Neural cell (in vitro differentiated cells): ENCODE data around the gene TRIM15. TPM values are rescaled to one million over a fixed set of nuclear protein-coding genes. Genes with fewer than 3 reads are reported as not detected.

ENCODE experiments used
- H2AFZ ChIP-seq: fragments of 200-600, 300-800 bp; sonication (generic), shearing (Covaris generic); 2 replicates; pipeline ENCODE4 v1.6.0; 2014; ENCODE audit warnings: low read depth, mild to moderate bottlenecking, antibody characterized with exemption, low read length, moderate library complexity
- H3F3A ChIP-seq: fragments of 200-600 bp; shearing (Covaris generic); 2 replicates; pipeline ENCODE4 v1.6.1; 2016; ENCODE audit warnings: mild to moderate bottlenecking, moderate library complexity, mixed read lengths, antibody characterized with exemption, low read length; ENCODE audit not compliant: insufficient read depth, poor library complexity, severe bottlenecking
- H3K27ac ChIP-seq: fragments of 200-600, 300-800 bp; sonication (generic), shearing (Covaris generic); 2 replicates; pipeline ENCODE4 v1.5.1; 2014; ENCODE audit warnings: mild to moderate bottlenecking, low read length, moderate library complexity
- H3K27me3 ChIP-seq: fragments of 300-800, 200-600 bp; sonication (generic), shearing (Covaris generic); 2 replicates; pipeline ENCODE4 v1.6.0; 2014; ENCODE audit warnings: mild to moderate bottlenecking, low read depth, low read length, moderate library complexity; ENCODE audit not compliant: insufficient read depth
- H3K36me3 ChIP-seq: fragments of 300-800, 200-600 bp; sonication (generic), shearing (Covaris generic); 2 replicates; pipeline ENCODE4 v1.5.1; 2014; ENCODE audit warnings: mild to moderate bottlenecking, antibody characterized with exemption, low read length, moderate library complexity; ENCODE audit not compliant: insufficient read depth
- H3K4me2 ChIP-seq: fragments of 300-800, 200-600 bp; sonication (generic), shearing (Covaris generic); 2 replicates; pipeline ENCODE4 v1.6.0; 2014; ENCODE audit warnings: mild to moderate bottlenecking, low read length
- H3K4me3 ChIP-seq: fragments of 300-800, 200-600 bp; sonication (generic), shearing (Covaris generic); 2 replicates; pipeline ENCODE4 v1.5.1; 2014; ENCODE audit warnings: mild to moderate bottlenecking, low read length, moderate library complexity
- H3K79me2 ChIP-seq: fragments of 200-600 bp; shearing (Covaris generic); replicated peaks from 2 replicates; pipeline ENCODE4 v1.6.0; 2014; ENCODE audit warnings: mild to moderate bottlenecking, low read length, moderate library complexity; ENCODE audit not compliant: insufficient read depth
- H3K9ac ChIP-seq: fragments of 300-800, 200-600 bp; sonication (generic), shearing (Covaris generic); 2 replicates; pipeline ENCODE4 v1.6.1; 2016; ENCODE audit warnings: mild to moderate bottlenecking, low read length, mixed read lengths
- H3K9me2 ChIP-seq: fragments of 200-600 bp; shearing (Covaris generic); 2 replicates; pipeline ENCODE4 v1.6.1; 2016; ENCODE audit warnings: mild to moderate bottlenecking, low read length, mixed read lengths; ENCODE audit not compliant: insufficient read depth
- H3K9me3 ChIP-seq: fragments of 200-600, 300-800 bp; sonication (generic), shearing (Covaris generic); 2 replicates; pipeline ENCODE4 v1.6.1; 2016; ENCODE audit warnings: mild to moderate bottlenecking, mixed run types, low read length, moderate library complexity, mixed read lengths
- H4K20me1 ChIP-seq: fragments of 200-600 bp; shearing (Covaris generic); 2 replicates; pipeline ENCODE4 v1.6.1; 2016; ENCODE audit warnings: mild to moderate bottlenecking, mixed run types; ENCODE audit not compliant: insufficient read depth
- CTCF ChIP-seq: fragments of 450-650 bp; IDR thresholded peaks from 2 replicates; pipeline ENCODE4 v1.5.1; 2014; ENCODE audit warnings: antibody characterized with exemption, mild to moderate bottlenecking, moderate library complexity; ENCODE audit not compliant: poor library complexity, severe bottlenecking
- EP300 ChIP-seq: fragments of 450-650 bp; conservative IDR thresholded peaks from 2 replicates; pipeline ENCODE4 v1.6.1; 2014; ENCODE audit warnings: antibody characterized with exemption, mild to moderate bottlenecking, moderate library complexity; ENCODE audit not compliant: poor library complexity, severe bottlenecking
- EZH2 ChIP-seq: fragments of 200-600, 300-800 bp; shearing (Covaris generic), sonication (generic); IDR thresholded peaks from 2 replicates; pipeline ENCODE4 v1.6.1; 2014; ENCODE audit warnings: antibody characterized with exemption, low read length, borderline replicate concordance, mild to moderate bottlenecking; ENCODE audit not compliant: insufficient read depth, poor library complexity, severe bottlenecking
- MXI1 ChIP-seq: fragments of 450-650 bp; conservative IDR thresholded peaks from 2 replicates; pipeline ENCODE4 v1.6.1; 2014; ENCODE audit warnings: antibody characterized with exemption, mild to moderate bottlenecking; ENCODE audit not compliant: poor library complexity, severe bottlenecking
- POLR2AphosphoS5 ChIP-seq: IDR thresholded peaks from 2 replicates; pipeline ENCODE4 v1.6.1; 2012
- RAD21 ChIP-seq: fragments of 450-650 bp; conservative IDR thresholded peaks from 2 replicates; pipeline ENCODE4 v1.6.1; 2014; ENCODE audit warnings: antibody characterized with exemption, mild to moderate bottlenecking, moderate library complexity
- SMC3 ChIP-seq: fragments of 450-650 bp; conservative IDR thresholded peaks from 2 replicates; pipeline ENCODE4 v1.6.1; 2014; ENCODE audit warnings: antibody characterized with exemption, mild to moderate bottlenecking, moderate library complexity; ENCODE audit not compliant: poor library complexity
- TAF1 ChIP-seq: IDR thresholded peaks from 2 replicates; pipeline ENCODE4 v1.6.1; 2012; ENCODE audit warnings: low read depth
- polyA plus RNA-seq: library from polyadenylated mRNA; depleted of rRNA; stranded (reverse); fragments of >200 nt; gene quantifications from 2 replicates; pipeline ENCODE4 v1.2.3, GENCODE V29; 2014
- TF ChIP-seq, protein P1 (sequence below): IDR thresholded peaks from 2 replicates; pipeline ENCODE4 v1.6.1; 2012; ENCODE audit warnings: borderline replicate concordance

The TRIM15 gene
- polyA plus RNA-seq, 1 donor from 2014 or later: not detected

- Histone ChIP-seq H3K79me2 (no peaks in the 10 kb centered on the region), H3K9ac (no peak overlapping the region), H3F3A (no peaks in the 10 kb centered on the region), H3K27ac (no peak overlapping the region), H3K9me3 (no peaks in the 10 kb centered on the region), H3K27me3 (peaks cover 40% of the 10 kb centered on the region), H3K4me2 (no peak overlapping the region), H3K9me2 (no peaks in the 10 kb centered on the region), H3K4me3 (no peak overlapping the region), H3K36me3 (no peaks in the 10 kb centered on the region), H4K20me1 (no peaks in the 10 kb centered on the region), H2AFZ (no peak overlapping the region)
- TF ChIP-seq TAF1: no peak
- TF ChIP-seq EP300: no peak
- TF ChIP-seq POLR2AphosphoS5: no peak
- TF ChIP-seq SMC3: no peak
- no peak for TF ChIP-seq EZH2
- TF ChIP-seq RAD21: no peak
Observed at GRCh38 chr6:30122515-30122914, 40.8 kb upstream of the TRIM15 start.

DNA sequence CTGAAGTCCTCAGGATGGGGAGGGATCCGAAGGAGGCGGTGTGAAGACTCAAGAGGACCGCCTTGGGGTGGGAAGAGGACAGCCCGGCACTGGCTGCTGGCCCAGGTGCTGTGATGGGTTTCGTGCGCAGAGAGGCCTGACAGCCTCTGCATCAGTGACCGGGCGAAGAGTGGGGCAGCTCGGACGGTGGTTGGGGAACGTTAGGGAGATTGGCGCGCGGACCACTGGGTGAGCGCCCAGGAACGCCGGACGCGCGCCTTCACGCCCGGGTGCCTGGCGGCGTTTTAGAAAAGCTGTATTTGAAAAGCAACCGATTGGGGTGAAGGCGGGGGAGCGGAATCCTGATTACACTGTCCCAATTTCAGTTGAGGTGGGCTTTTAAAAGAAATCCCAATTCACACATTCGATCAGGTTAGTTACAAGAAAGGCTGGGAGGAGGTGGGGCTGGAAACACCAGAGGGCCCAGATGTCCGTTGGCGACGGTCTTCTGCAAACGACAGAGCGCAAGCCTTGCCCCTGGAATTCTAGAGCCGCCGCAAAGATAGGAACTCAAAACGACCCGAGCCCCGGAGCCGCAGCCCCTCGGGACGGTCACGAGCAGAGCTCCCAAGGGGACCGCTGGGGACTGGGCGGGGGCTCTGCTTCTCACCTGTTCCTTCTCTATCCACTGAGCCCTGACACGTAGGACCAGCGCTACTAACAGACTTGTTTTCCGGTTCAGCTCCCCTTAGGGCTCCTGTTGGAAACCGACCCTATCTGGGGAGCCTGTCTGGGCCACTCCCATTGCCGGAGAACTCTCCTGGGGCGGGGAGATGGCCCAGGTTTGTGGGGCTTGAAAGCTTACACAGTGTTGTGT is 35.9 kb upstream of the TRIM15 start:
- Histone ChIP-seq H3F3A (no peaks in the 10 kb centered on the region), H3K27me3 (peaks cover 67% of the 10 kb centered on the region), H3K4me3 (peak overlapping the region; percentile 53), H3K9me3 (no peaks in the 10 kb centered on the region), H4K20me1 (no peaks in the 10 kb centered on the region), H3K9ac (no peak overlapping the region), H3K4me2 (no peak overlapping the region), H2AFZ (no peak overlapping the region), H3K9me2 (no peaks in the 10 kb centered on the region), H3K79me2 (no peaks in the 10 kb centered on the region), H3K27ac (no peak overlapping the region), H3K36me3 (no peaks in the 10 kb centered on the region)
- TF ChIP-seq CTCF (no peak), MXI1 (no peak), SMC3 (no peak), EP300 (no peak), POLR2AphosphoS5 (no peak)
- TF ChIP-seq, protein P1, sequence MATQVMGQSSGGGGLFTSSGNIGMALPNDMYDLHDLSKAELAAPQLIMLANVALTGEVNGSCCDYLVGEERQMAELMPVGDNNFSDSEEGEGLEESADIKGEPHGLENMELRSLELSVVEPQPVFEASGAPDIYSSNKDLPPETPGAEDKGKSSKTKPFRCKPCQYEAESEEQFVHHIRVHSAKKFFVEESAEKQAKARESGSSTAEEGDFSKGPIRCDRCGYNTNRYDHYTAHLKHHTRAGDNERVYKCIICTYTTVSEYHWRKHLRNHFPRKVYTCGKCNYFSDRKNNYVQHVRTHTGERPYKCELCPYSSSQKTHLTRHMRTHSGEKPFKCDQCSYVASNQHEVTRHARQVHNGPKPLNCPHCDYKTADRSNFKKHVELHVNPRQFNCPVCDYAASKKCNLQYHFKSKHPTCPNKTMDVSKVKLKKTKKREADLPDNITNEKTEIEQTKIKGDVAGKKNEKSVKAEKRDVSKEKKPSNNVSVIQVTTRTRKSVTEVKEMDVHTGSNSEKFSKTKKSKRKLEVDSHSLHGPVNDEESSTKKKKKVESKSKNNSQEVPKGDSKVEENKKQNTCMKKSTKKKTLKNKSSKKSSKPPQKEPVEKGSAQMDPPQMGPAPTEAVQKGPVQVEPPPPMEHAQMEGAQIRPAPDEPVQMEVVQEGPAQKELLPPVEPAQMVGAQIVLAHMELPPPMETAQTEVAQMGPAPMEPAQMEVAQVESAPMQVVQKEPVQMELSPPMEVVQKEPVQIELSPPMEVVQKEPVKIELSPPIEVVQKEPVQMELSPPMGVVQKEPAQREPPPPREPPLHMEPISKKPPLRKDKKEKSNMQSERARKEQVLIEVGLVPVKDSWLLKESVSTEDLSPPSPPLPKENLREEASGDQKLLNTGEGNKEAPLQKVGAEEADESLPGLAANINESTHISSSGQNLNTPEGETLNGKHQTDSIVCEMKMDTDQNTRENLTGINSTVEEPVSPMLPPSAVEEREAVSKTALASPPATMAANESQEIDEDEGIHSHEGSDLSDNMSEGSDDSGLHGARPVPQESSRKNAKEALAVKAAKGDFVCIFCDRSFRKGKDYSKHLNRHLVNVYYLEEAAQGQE: no peak
